ENCODE measurements around the gene GNAS.

GNAS gene

DNA sequence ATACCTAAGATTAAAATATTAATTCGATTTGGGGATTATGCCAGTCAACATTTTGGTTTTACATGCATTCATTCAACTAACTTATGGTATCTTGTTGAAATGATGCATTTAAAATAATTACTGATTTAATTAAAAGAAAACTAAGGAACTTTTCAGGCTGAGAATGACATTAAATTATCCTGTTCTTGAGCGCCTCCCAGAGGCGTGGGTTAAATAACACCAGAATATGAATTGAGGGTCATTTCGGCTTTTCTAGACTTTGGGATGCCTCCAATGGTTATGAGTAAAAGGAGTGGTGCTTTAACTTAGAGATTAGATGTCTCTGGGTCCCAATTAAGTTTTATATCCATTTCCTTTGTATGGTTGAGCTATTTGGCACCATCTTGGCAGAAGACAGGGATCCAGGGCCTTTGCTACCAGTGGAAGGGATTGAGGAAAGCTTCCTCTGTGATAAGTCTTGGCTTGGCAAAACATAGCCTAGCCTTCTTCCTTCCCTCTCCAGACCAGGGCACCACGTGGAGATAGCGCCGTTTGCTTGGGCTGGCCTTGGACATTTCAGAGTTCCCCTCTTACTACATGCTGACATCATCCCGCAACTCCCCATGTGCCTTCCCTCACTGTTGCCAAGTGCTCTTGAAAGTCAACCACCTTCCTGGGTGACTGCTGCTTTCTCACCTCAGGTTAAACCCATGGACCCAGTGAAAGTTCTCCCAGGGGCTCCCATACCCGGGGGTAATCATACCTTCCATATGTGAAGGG, 28.7 kb downstream of the GNAS start:
- DNase-seq (ENCODE audit: low spot score): no peak

GRCh38 chr20:58882704-58883089, 30.2 kb downstream of the GNAS start:
- no peak for DNase-seq (ENCODE audit: low spot score)

DNA sequence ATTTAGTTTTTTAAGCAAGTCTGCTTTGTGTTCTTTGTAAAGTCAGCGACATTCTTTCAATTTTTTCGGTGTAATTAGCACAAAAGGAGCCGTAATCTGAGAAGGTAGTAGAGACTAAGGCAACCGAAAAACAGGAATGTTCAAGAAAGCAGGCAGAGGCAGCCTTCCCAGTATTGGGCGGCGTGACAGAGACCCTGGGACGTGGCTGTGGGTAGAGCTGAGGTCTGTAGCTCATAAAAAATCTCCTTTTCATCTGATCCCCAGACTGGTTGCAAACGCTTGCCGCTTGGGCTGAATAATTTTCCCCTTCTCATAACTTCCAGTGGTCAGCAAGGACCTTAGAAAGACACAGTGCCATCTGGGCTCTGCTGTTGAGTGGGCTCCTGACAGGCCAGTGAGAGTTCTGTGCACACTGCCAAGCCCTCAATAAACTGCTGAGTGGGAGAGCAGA, 30.8 kb downstream of the GNAS start:
- DNase-seq (ENCODE audit: low spot score): no peak

- DNase-seq (ENCODE audit: low spot score): no peak
Measured at GRCh38 chr20:58884966-58885365, 32.5 kb downstream of the GNAS start.

DNA sequence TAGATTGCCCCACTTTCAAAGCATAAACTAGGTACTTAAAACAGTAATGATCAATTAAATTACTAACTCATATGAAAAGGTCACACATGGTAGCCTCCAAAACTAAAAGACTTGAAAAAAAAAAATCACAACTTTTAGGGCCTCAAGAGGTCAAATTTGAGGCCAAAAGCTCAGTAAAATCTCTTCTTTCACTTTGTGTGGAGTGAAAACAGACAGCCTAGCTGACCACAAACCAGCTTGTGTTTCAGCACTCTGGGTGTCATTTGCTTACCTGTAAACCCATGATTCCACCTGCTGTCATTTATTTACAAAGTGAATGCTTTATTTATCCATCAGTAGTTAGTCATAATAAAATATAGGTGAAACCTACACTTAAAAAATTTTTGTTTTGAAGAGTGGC, 34.0 kb downstream of the GNAS start:
- DNase-seq (ENCODE audit: low spot score): no peak

DNA sequence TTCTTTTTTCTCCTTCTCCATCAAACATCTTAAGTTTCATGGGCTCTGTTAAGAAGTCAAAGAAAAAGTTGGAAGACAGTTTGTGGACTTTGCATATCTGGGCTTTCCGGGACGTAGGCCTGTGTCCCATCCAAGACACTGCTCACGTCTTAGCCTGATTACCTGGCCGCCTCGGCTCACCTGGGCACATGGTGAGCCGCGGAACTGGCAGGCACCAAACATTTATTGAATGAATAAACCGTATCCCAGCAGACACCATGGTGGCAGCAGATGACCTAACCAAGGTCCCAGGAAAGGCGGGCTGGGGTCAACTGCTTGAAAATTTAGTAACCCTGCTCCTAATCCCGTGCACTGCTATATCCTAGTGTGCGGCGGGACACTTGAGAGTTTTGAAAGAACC, 35.6 kb downstream of the GNAS start:
- DNase-seq (ENCODE audit: low spot score): no peak

GRCh38 chr20:58888521-58889333, 36.2 kb downstream of the GNAS start:
- peak; percentile 88 for DNase-seq (ENCODE audit: low spot score)

DNA sequence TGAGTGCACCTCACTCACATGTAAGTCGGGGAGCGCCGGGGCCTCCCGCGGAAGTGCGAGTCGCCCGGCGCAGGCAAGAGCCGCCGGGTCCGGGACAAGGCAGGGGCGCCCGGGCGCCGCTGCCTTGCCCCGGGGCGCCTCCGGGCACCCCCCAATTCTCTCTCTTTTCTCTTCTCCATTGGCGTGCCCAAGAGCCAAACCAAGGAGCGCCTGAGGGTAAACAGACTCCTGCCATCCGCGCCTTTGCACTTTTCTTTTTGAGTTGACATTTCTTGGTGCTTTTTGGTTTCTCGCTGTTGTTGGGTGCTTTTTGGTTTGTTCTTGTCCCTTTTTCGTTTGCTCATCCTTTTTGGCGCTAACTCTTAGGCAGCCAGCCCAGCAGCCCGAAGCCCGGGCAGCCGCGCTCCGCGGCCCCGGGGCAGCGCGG, 36.8 kb downstream of the GNAS start:
- DNase-seq (ENCODE audit: low spot score): no peak

DNA sequence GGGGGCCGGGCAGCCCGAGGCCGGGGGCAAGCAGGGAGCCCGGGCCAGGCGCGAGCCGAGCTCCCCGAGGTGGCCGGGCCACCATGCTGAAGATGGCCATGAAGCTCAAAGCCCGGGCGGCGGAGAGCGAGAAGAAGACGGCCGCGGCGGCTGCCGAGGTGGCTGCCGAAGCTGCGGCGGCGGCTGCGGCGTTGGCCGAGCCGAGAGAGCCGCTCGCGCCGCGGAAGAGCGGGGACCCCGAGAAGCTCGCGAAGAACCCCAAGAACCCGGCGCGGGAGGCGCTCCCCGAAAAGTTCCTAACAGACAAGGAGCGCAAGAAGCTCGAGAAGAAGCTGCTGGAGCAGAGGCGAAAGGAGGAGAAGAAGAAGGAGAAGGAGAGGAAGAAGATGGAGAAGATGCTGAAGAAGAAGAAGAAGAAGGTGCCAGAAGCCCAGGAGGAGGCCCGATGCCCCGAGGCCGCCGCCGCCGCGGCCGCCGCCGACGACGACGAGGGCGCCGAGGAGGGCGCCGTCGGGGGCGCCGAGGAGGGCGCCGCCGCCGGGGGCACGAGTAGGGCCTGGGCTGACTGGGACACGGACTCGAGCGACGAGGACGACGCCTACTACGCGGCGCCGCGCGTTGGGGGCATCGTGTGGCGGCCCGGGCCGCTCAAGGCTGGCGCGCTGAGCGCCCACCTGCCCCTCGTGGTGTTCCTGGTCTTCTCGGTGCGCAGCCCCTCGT, 37.4 kb downstream of the GNAS start:
- no peak for DNase-seq (ENCODE audit: low spot score)

DNA sequence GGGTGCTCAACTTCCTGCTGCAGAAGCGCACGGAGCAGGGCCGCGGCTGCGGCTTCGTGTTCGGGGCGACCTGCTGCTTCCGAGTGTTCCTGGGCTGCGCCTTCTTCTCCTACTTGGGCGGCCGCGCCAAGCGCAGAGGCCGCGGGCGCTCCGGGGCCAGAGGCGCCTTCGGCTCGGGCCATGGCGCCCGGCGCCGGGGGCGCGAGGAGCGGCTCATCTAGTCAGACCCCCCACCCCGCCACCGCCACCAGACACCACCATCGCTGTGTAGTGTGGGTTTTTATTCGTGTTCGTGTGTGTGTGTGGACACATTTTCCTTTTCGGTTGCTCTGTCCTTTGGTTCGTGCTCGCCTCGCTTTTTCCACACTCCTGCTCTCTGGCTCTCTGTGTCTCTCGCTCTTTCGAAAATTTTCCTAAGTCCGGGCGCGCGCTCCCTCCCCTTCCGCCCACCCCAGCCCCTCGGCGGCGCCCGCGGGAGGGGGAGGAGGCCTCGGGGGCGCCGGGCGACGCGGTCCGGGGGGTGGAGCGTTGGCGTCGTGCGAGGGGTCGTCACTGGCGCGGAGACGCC, 38.1 kb downstream of the GNAS start:
- peak; percentile 94 for DNase-seq (ENCODE audit: low spot score)

- DNase-seq (ENCODE audit: low spot score): peak; percentile 91
Measured at GRCh38 chr20:58891086-58891717, 38.7 kb downstream of the GNAS start.

DNA sequence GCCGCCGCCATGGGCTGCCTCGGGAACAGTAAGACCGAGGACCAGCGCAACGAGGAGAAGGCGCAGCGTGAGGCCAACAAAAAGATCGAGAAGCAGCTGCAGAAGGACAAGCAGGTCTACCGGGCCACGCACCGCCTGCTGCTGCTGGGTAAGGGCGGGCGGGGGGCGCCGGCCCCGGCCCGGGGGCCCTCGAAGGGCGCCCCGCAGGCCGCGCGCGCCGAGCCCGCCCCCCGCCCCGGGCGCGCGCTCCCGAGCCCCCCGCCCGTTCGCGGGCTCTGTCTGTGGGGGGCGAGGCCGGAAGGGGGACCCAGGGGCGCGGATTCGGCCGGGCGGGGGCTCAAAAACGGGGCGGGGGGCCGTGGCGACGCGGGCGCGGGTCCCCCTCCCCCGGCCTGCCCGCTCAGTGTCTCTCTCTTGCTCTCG, 39.2 kb downstream of the GNAS start:
- DNase-seq (ENCODE audit: low spot score): no peak

- peak; percentile 89 for DNase-seq (ENCODE audit: low spot score)
Measured at GRCh38 chr20:58892141-58892931, 39.8 kb downstream of the GNAS start.

DNA sequence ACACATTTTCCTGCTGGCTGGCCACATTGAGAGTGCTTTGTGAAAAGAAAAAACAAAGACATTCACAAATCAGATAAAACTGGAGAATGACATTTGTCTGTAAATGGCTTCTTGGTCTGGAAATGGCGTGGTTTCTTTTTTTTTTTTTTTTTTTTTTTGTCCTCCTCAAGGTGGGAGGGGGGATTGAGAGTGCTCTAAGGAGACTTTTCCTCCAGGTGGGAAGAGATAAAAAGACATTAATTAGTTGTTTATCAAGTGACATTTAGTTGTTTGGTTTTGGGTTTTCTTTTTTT, 40.4 kb downstream of the GNAS start:
- no peak for DNase-seq (ENCODE audit: low spot score)

- no peak for DNase-seq (ENCODE audit: low spot score)
Measured at GRCh38 chr20:58893355-58894120, 41.0 kb downstream of the GNAS start.

DNA sequence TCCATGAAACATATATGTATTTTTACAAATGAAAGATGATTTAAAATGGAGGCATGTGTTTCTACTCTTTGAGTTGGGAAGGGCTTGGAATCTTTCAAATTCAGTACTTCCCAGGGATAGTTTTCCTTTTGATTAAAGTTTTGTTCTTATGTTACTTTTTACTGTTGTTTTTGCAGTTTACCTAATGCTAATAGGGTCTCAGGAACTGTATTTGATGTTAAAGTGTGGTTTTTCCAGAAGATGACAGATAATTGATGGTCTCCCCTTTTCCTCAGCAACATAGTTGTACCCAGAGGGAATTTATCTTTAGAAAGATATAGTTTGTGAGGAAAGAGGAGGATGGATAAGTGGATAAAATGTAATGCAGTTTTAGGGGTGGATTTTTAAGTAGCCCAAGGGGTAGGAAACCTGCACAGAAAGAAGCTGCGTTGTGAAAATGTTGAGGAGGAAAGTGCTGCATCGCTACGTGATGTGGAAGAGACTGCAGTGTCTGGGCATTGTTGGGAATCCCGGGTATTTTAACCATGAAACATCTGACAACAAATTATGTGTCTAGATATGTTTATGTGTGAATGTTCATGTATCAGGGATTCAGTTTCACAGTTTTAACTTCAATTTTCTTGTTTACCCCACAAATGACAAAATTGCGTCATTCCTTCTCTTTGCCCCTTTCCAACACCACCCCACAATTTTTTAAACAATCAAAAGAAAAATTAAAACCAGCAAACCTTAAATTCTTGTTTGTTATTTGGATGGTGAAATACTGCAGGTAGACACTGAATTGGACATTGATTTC, 42.3 kb downstream of the GNAS start:
- no peak for DNase-seq (ENCODE audit: low spot score)

- DNase-seq (ENCODE audit: low spot score): no peak
Measured at GRCh38 chr20:58895448-58896180, 43.1 kb downstream of the GNAS start.

GRCh38 chr20:58896820-58897219, 44.3 kb downstream of the GNAS start:
- DNase-seq (ENCODE audit: low spot score): no peak

- DNase-seq (ENCODE audit: low spot score): no peak
Measured at GRCh38 chr20:58897488-58897887, 45.0 kb downstream of the GNAS start.
